Trophoblast cell (in vitro differentiated cells and primary cell): ENCODE data around the gene COL18A1.

Experiments used
- DNase-seq, 2 donors: peaks; one replicate each; pipeline ENCODE4 v3.0.0-alpha.2; 2016
- H2AFZ ChIP-seq: 2 replicates; pipeline ENCODE4 v1.6.1; 2013; ENCODE audit warnings: low read length, moderate library complexity, mild to moderate bottlenecking; ENCODE audit not compliant: insufficient read depth, poor library complexity
- H2AK5ac ChIP-seq: 2 replicates; pipeline ENCODE4 v1.6.1; 2013; ENCODE audit warnings: mild to moderate bottlenecking, low read length
- H2BK120ac ChIP-seq: 2 replicates; pipeline ENCODE4 v1.6.1; 2013; ENCODE audit warnings: low read length, mild to moderate bottlenecking, moderate library complexity; ENCODE audit not compliant: insufficient read depth, poor library complexity
- H2BK12ac ChIP-seq: 2 replicates; pipeline ENCODE4 v1.6.1; 2013; ENCODE audit warnings: mild to moderate bottlenecking, low read length, moderate library complexity
- H2BK5ac ChIP-seq: 2 replicates; pipeline ENCODE4 v1.6.1; 2013; ENCODE audit warnings: low read length, low read depth, moderate library complexity, mild to moderate bottlenecking; ENCODE audit not compliant: poor library complexity
- H3K14ac ChIP-seq: 2 replicates; pipeline ENCODE4 v1.6.1; 2013; ENCODE audit warnings: mild to moderate bottlenecking, low read length
- H3K18ac ChIP-seq: 2 replicates; pipeline ENCODE4 v1.6.1; 2013; ENCODE audit warnings: mild to moderate bottlenecking, low read length
- H3K23ac ChIP-seq: 2 replicates; pipeline ENCODE4 v1.6.1; 2013; ENCODE audit warnings: low read length
- H3K27ac ChIP-seq: 2 replicates; pipeline ENCODE4 v1.5.1; 2013; ENCODE audit warnings: low read depth, mild to moderate bottlenecking, inconsistent platforms, low read length, moderate library complexity
- H3K27me3 ChIP-seq: 2 replicates; pipeline ENCODE4 v1.6.1; 2013; ENCODE audit warnings: inconsistent platforms, mild to moderate bottlenecking, low read length, moderate library complexity; ENCODE audit not compliant: insufficient read depth
- H3K36me3 ChIP-seq, 2 experiments: 1 replicate in 1 of 2; 2 replicates in 1 of 2; pipeline ENCODE4 v1.6.1; 2013; ENCODE audit warnings: low read length in 2 of 2, mild to moderate bottlenecking in 2 of 2, moderate library complexity in 1 of 2; ENCODE audit not compliant: insufficient read depth in 2 of 2, control insufficient read depth in 1 of 2
- H3K4ac ChIP-seq: 2 replicates; pipeline ENCODE4 v1.6.1; 2013; ENCODE audit warnings: low read depth, mild to moderate bottlenecking, low read length, moderate library complexity
- H3K4me1 ChIP-seq, 2 experiments: 1 replicate in 1 of 2; 2 replicates in 1 of 2; pipeline ENCODE4 v1.6.1; 2013; ENCODE audit warnings: low read length in 2 of 2, mild to moderate bottlenecking in 2 of 2, moderate library complexity in 1 of 2; ENCODE audit not compliant: insufficient read depth in 2 of 2, control insufficient read depth in 1 of 2
- H3K4me2 ChIP-seq: 2 replicates; pipeline ENCODE4 v1.6.1; 2013; ENCODE audit warnings: inconsistent platforms, mild to moderate bottlenecking, low read length, moderate library complexity
- H3K4me3 ChIP-seq: 2 replicates; pipeline ENCODE4 v1.5.1; 2013; ENCODE audit warnings: mild to moderate bottlenecking, low read depth, low read length, inconsistent platforms
- H3K79me1 ChIP-seq: one replicate; pipeline ENCODE4 v1.6.1; 2013; ENCODE audit warnings: low read length
- H3K79me2 ChIP-seq: 2 replicates; pipeline ENCODE4 v1.6.1; 2013; ENCODE audit warnings: low read length, mild to moderate bottlenecking; ENCODE audit not compliant: control insufficient read depth, insufficient read depth, poor library complexity
- H3K9ac ChIP-seq: 2 replicates; pipeline ENCODE4 v1.6.1; 2013; ENCODE audit warnings: mild to moderate bottlenecking, low read length
- H3K9me3 ChIP-seq: 2 replicates; pipeline ENCODE4 v1.6.1; 2013; ENCODE audit warnings: low read depth, mild to moderate bottlenecking, control low read depth, inconsistent platforms, low read length; ENCODE audit not compliant: insufficient read depth
- H4K12ac ChIP-seq: 2 replicates; pipeline ENCODE4 v1.6.1; 2013; ENCODE audit warnings: low read depth, mild to moderate bottlenecking, low read length, moderate library complexity
- H4K8ac ChIP-seq: 2 replicates; pipeline ENCODE4 v1.6.1; 2013; ENCODE audit warnings: low read depth, mild to moderate bottlenecking, low read length, moderate library complexity
- H4K91ac ChIP-seq: one replicate; pipeline ENCODE4 v1.6.1; 2013; ENCODE audit warnings: low read depth, mild to moderate bottlenecking, low read length, moderate library complexity
- WGBS: extraction: QIAGEN DNeasy Blood & Tissue Kit; methylation state at CpG from one replicate; pipeline ENCODE4 v1.1.7; 2013; ENCODE audit warnings: missing lambda C conversion rate; ENCODE audit not compliant: insufficient read length, insufficient coverage; ENCODE audit errors: extremely low coverage; 5-methylcytosine and 5-hydroxymethylcytosine counted together

COL18A1 gene

DNA sequence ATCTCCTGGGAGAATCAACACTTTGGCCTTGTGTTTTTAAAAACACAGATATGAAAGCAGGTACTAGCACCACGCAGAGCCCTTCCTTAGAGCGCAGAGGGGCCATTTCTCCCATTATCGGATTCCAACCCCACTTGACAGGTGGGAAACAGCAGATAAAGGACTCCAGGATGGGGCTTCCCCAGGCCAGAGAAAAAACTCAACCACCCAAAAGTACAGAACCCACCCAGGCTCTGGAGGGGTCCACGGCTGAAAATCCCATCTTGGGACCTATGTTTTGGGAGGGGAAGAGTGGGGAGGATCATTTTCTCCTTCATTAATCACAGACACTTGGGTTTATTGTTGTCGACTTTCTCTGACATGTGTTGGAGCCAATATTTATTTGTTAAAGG, 27.1 kb upstream of the COL18A1 start:
- Histone ChIP-seq H3K4me3 (no peak overlapping the region), H2BK120ac (no peak overlapping the region), H3K4me1 (peaks cover 0 to 5% of the 10 kb centered on the region in 2 experiments), H3K4ac (no peak overlapping the region), H3K14ac (no peak overlapping the region), H4K8ac (no peak overlapping the region), H3K27me3 (no peaks in the 10 kb centered on the region), H3K79me2 (no peaks in the 10 kb centered on the region), H3K9me3 (peaks cover 9% of the 10 kb centered on the region), H3K4me2 (no peak overlapping the region), H2BK12ac (no peak overlapping the region), H3K27ac (no peak overlapping the region), H4K12ac (no peak overlapping the region), H3K36me3 (no peaks in the 10 kb centered on the region), H2AK5ac (no peak overlapping the region), H3K9ac (no peak overlapping the region), H4K91ac (no peak overlapping the region), H3K18ac (no peak overlapping the region), H2AFZ (no peak overlapping the region), H2BK5ac (no peak overlapping the region), H3K79me1 (peaks cover 3% of the 10 kb centered on the region), H3K23ac (no peak overlapping the region)
- DNase-seq: no peak
- no CpG with 5 or more reads among the region's 5 CpGs for WGBS

- no peaks in the 10 kb centered on the region for H3K36me3 ChIP-seq
- H3K27me3 ChIP-seq: no peaks in the 10 kb centered on the region
- H3K4ac ChIP-seq: no peak overlapping the region
- no peak for DNase-seq
- no peak overlapping the region for H4K8ac ChIP-seq
- H3K27ac ChIP-seq: no peak overlapping the region
- H2BK120ac ChIP-seq: no peak overlapping the region
- H4K12ac ChIP-seq: no peak overlapping the region
- WGBS: no CpG with 5 or more reads among the region's 13 CpGs
- no peak overlapping the region for H2AFZ ChIP-seq
- peak overlapping the region; percentile 11 for H4K91ac ChIP-seq
- H3K4me3 ChIP-seq: no peak overlapping the region
- H2BK12ac ChIP-seq: peak overlapping the region; percentile 64
- H3K9ac ChIP-seq: no peak overlapping the region
- H3K4me2 ChIP-seq: peak overlapping the region; percentile 2
- H3K18ac ChIP-seq: no peak overlapping the region
- H3K23ac ChIP-seq: no peak overlapping the region
- peaks cover 3% of the 10 kb centered on the region for H3K79me1 ChIP-seq
- H3K4me1 ChIP-seq: peaks cover 0 to 5% of the 10 kb centered on the region in 2 experiments
- peak overlapping the region; percentile 38 for H3K14ac ChIP-seq
- H3K79me2 ChIP-seq: no peaks in the 10 kb centered on the region
- peak overlapping the region; percentile 76 for H2AK5ac ChIP-seq
- H3K9me3 ChIP-seq: peaks cover 7% of the 10 kb centered on the region
- no peak overlapping the region for H2BK5ac ChIP-seq
These were observed 26.6 kb upstream of the COL18A1 start for GRCh38 chr21:45378258-45378966.

GRCh38 chr21:45379171-45379900, 25.6 kb upstream of the COL18A1 start:
- Histone ChIP-seq H3K14ac (no peak overlapping the region), H2AK5ac (no peak overlapping the region), H2AFZ (no peak overlapping the region), H3K18ac (no peak overlapping the region), H3K27me3 (no peaks in the 10 kb centered on the region), H4K91ac (no peak overlapping the region), H3K9me3 (peaks cover 7% of the 10 kb centered on the region), H3K23ac (no peak overlapping the region), H2BK12ac (no peak overlapping the region), H3K9ac (no peak overlapping the region), H3K4me2 (no peak overlapping the region), H2BK120ac (no peak overlapping the region), H3K79me1 (peaks cover 3% of the 10 kb centered on the region), H2BK5ac (no peak overlapping the region), H3K79me2 (no peaks in the 10 kb centered on the region), H3K4me3 (no peak overlapping the region), H4K12ac (no peak overlapping the region), H3K4me1 (peaks cover 0 to 10% of the 10 kb centered on the region in 2 experiments), H3K4ac (no peak overlapping the region), H3K36me3 (no peaks in the 10 kb centered on the region), H3K27ac (no peak overlapping the region), H4K8ac (no peak overlapping the region)
- no peak for DNase-seq
- WGBS: no CpG with 5 or more reads among the region's 21 CpGs

DNA sequence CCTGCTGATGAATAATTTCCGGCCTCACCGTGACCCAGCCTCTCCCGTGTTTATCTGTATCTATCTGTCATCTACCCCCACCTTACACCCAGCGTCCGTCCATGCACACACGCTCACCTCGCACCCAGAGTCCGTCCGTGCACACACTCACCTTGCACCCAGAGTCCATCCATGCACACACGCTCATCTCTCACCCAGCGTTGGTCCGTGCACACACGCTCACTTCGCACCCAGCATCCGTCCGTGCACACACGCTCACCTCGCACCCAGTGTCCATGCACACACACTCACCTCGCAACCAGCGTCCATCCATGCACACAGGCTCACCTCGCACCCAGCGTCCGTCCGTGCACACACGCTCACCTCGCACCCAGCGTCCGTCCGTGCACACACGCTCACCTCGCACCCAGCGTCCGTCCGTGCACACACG, 25.0 kb upstream of the COL18A1 start:
- Histone ChIP-seq H3K4ac (no peak overlapping the region), H2BK120ac (no peak overlapping the region), H2AFZ (no peak overlapping the region), H3K23ac (no peak overlapping the region), H3K27ac (no peak overlapping the region), H3K9me3 (peaks cover 7% of the 10 kb centered on the region), H3K79me1 (peaks cover 3% of the 10 kb centered on the region), H3K4me2 (no peak overlapping the region), H4K8ac (no peak overlapping the region), H2BK5ac (no peak overlapping the region), H4K12ac (no peak overlapping the region), H3K18ac (no peak overlapping the region), H3K36me3 (no peaks in the 10 kb centered on the region), H3K9ac (no peak overlapping the region), H2AK5ac (no peak overlapping the region), H3K4me1 (peaks cover 3 to 14% of the 10 kb centered on the region in 2 experiments), H3K14ac (no peak overlapping the region), H3K27me3 (no peaks in the 10 kb centered on the region), H3K79me2 (no peaks in the 10 kb centered on the region), H4K91ac (no peak overlapping the region), H3K4me3 (peak overlapping the region; percentile 32), H2BK12ac (no peak overlapping the region)
- WGBS: no CpG with 5 or more reads among the region's 35 CpGs
- DNase-seq: no peak
